ENCODE measurements around the gene ZBTB20.

Gene ZBTB20

GRCh38 chr3:115022835-115023398 is 124.2 kb downstream of the ZBTB20 start:
- H3K9me2 ChIP-seq (replicated peaks; ENCODE audit: insufficient read depth, low read length), result no peaks in the 10 kb centered on the region
- no peaks in the 10 kb centered on the region for H3K9me3 ChIP-seq (ENCODE audit: insufficient read depth, low read length)
- no peak overlapping the region for H3K27ac ChIP-seq (ENCODE audit: low read depth, low read length)
- H3F3A ChIP-seq (ENCODE audit: insufficient read depth), result no peaks in the 10 kb centered on the region
- no peak overlapping the region for H3K4me3 ChIP-seq (ENCODE audit: insufficient read depth, low read length, poor library complexity, severe bottlenecking)
- H3K9ac ChIP-seq (ENCODE audit: low read length), result no peak overlapping the region
- no peak overlapping the region for H3K4me2 ChIP-seq (ENCODE audit: low read depth, low read length, poor library complexity, severe bottlenecking)
- no peaks in the 10 kb centered on the region for H3K79me2 ChIP-seq (ENCODE audit: insufficient read depth, low read length)
- no peaks in the 10 kb centered on the region; the same call in 1 of the 2 replicates for H4K20me1 ChIP-seq (ENCODE audit: low read depth, low read length)
- H3K27me3 ChIP-seq (ENCODE audit: low read length), result no peaks in the 10 kb centered on the region
- TF ChIP-seq CTCF (IDR thresholded peaks at IDR 0.05; ENCODE audit: insufficient read depth, low read length, poor library complexity, severe bottlenecking), result no peak
- TF ChIP-seq EZH2phosphoT487 (conservative IDR thresholded peaks at IDR 0.05; ENCODE audit: low read length), result no peak
- no peaks in the 10 kb centered on the region for H3K36me3 ChIP-seq (ENCODE audit: low read length)
- no peak overlapping the region for H2AFZ ChIP-seq (ENCODE audit: low read depth, low read length, severe bottlenecking)

GRCh38 chr3:115022199-115022598 is 124.9 kb downstream of the ZBTB20 start:
- Histone ChIP-seq H2AFZ (ENCODE audit: low read depth, low read length, severe bottlenecking) (no peak overlapping the region), H3K9me2 (replicated peaks; ENCODE audit: insufficient read depth, low read length) (no peaks in the 10 kb centered on the region), H3K9ac (ENCODE audit: low read length) (no peak overlapping the region)

GRCh38 chr3:115021061-115021460 is 126.0 kb downstream of the ZBTB20 start:
- Histone ChIP-seq H3K36me3 (ENCODE audit: low read length) (no peaks in the 10 kb centered on the region), H3K4me2 (ENCODE audit: low read depth, low read length, poor library complexity, severe bottlenecking) (no peak overlapping the region), H3K4me3 (ENCODE audit: insufficient read depth, low read length, poor library complexity, severe bottlenecking) (no peak overlapping the region), H3K9ac (ENCODE audit: low read length) (no peak overlapping the region), H3K79me2 (ENCODE audit: insufficient read depth, low read length) (no peaks in the 10 kb centered on the region), H3K9me2 (replicated peaks; ENCODE audit: insufficient read depth, low read length) (no peaks in the 10 kb centered on the region), H2AFZ (ENCODE audit: low read depth, low read length, severe bottlenecking) (no peak overlapping the region), H3K27ac (ENCODE audit: low read depth, low read length) (no peak overlapping the region), H3K27me3 (ENCODE audit: low read length) (no peaks in the 10 kb centered on the region), H4K20me1 (ENCODE audit: low read depth, low read length) (no peaks in the 10 kb centered on the region; the same call in 1 of the 2 replicates), H3F3A (ENCODE audit: insufficient read depth) (no peaks in the 10 kb centered on the region), H3K9me3 (ENCODE audit: insufficient read depth, low read length) (no peaks in the 10 kb centered on the region)
- TF ChIP-seq CTCF (IDR thresholded peaks at IDR 0.05; ENCODE audit: insufficient read depth, low read length, poor library complexity, severe bottlenecking), result no peak
- no peak for TF ChIP-seq EZH2phosphoT487 (conservative IDR thresholded peaks at IDR 0.05; ENCODE audit: low read length)

More at GRCh38 chr3:115022199-115022598, 124.9 kb downstream of the ZBTB20 start:
- H3K4me3 ChIP-seq (ENCODE audit: insufficient read depth, low read length, poor library complexity, severe bottlenecking), result no peak overlapping the region
- no peak overlapping the region for H3K4me2 ChIP-seq (ENCODE audit: low read depth, low read length, poor library complexity, severe bottlenecking)
- no peak for TF ChIP-seq EZH2phosphoT487 (conservative IDR thresholded peaks at IDR 0.05; ENCODE audit: low read length)
- TF ChIP-seq CTCF (IDR thresholded peaks at IDR 0.05; ENCODE audit: insufficient read depth, low read length, poor library complexity, severe bottlenecking), result no peak
- H4K20me1 ChIP-seq (ENCODE audit: low read depth, low read length), result no peaks in the 10 kb centered on the region; the same call in 1 of the 2 replicates
- no peak overlapping the region for H3K27ac ChIP-seq (ENCODE audit: low read depth, low read length)
- no peaks in the 10 kb centered on the region for H3K36me3 ChIP-seq (ENCODE audit: low read length)
- H3K9me3 ChIP-seq (ENCODE audit: insufficient read depth, low read length), result no peaks in the 10 kb centered on the region
- H3K27me3 ChIP-seq (ENCODE audit: low read length), result no peaks in the 10 kb centered on the region
- no peaks in the 10 kb centered on the region for H3K79me2 ChIP-seq (ENCODE audit: insufficient read depth, low read length)
- H3F3A ChIP-seq (ENCODE audit: insufficient read depth), result no peaks in the 10 kb centered on the region

Data from SU-DHL-6 (cell line).